Lung (tissue), 11 donors: ENCODE results near the gene KRABD2.

Source experiments
- ATAC-seq: fragments of 200-7000 bp; cut with Tn5 transposase; one replicate; pipeline ENCODE4 v1.9.1; 2020; ENCODE audit warnings: moderate number of reproducible peaks; ENCODE audit not compliant: insufficient read depth, low FRiP score
- DNase-seq, 3 donors: peaks; one replicate each; pipeline ENCODE4 v3.0.0-alpha.2; 2013 to 2017
- H3K27ac ChIP-seq, 2 donors: one replicate each; pipeline ENCODE4 v1.5.1; 2013; ENCODE audit warnings: mild to moderate bottlenecking in 2 of 2, moderate library complexity in 2 of 2, control low read depth in 1 of 2, inconsistent platforms in 1 of 2, low read depth in 1 of 2, low read length in 1 of 2
- H3K27me3 ChIP-seq, 3 donors: one replicate each; pipeline ENCODE4 v1.5.1; 2013; ENCODE audit warnings: low read length in 2 of 3; ENCODE audit not compliant: control insufficient read depth in 3 of 3, insufficient read depth in 3 of 3
- H3K36me3 ChIP-seq, 4 donors: one replicate each; pipeline ENCODE4 v1.5.1; 2013; ENCODE audit warnings: low read length in 4 of 4, mild to moderate bottlenecking in 1 of 4, moderate library complexity in 1 of 4; ENCODE audit not compliant: control insufficient read depth in 4 of 4, insufficient read depth in 4 of 4
- H3K4me1 ChIP-seq, 5 donors: one replicate each; pipeline ENCODE4 v1.5.1; 2013; ENCODE audit warnings: low read length in 5 of 5, mild to moderate bottlenecking in 2 of 5, moderate library complexity in 1 of 5; ENCODE audit not compliant: control insufficient read depth in 5 of 5, insufficient read depth in 5 of 5
- H3K4me3 ChIP-seq: one replicate; pipeline ENCODE4 v1.5.1; 2013; ENCODE audit warnings: mild to moderate bottlenecking, control low read depth, moderate library complexity
- H3K9ac ChIP-seq, 2 donors: one replicate each; pipeline ENCODE4 v1.5.1; 2013; ENCODE audit warnings: low read length in 2 of 2, control low read depth in 1 of 2; ENCODE audit not compliant: insufficient read depth in 1 of 2
- H3K9me3 ChIP-seq, 4 donors: one replicate each; pipeline ENCODE4 v1.5.1; 2013; ENCODE audit warnings: low read length in 3 of 4, mild to moderate bottlenecking in 1 of 4, moderate library complexity in 1 of 4; ENCODE audit not compliant: control insufficient read depth in 4 of 4, insufficient read depth in 3 of 4
- CTCF ChIP-seq: IDR thresholded peaks from 2 replicates; pipeline ENCODE4 v1.5.1; 2012; ENCODE audit warnings: mild to moderate bottlenecking; ENCODE audit errors: control extremely low read depth, extremely low read depth
- WGBS, 2 donors: extraction: QIAGEN DNeasy Blood & Tissue Kit; methylation state at CpG; one replicate each; pipeline ENCODE4 v1.1.7; 2013; 5-methylcytosine and 5-hydroxymethylcytosine counted together
- donor health status: control.
- donor health status: control.
- donor health status: Bipolar disorder and iron deficiency.
- donor health status: healthy.
- donor health status: DM: yes; HTN: yes; CAD: no.

KRABD2 gene

GRCh38 chr17:8419305-8419704 lies 42.8 kb upstream of the KRABD2 start:
- 43% methylated on average over 1 of the region's 1 CpG for WGBS, 2 donors
- Histone ChIP-seq H3K9ac (no peak overlapping the region), H3K4me1 (peaks cover 0 to 13% (median 7%) of the 10 kb centered on the region in 5 donors), H3K4me3 (no peak overlapping the region), H3K27ac (no peak overlapping the region), H3K9me3 (no peaks in the 10 kb centered on the region), H3K27me3 (peaks cover 0 to 12% (median 0%) of the 10 kb centered on the region in 3 donors), H3K36me3 (no peaks in the 10 kb centered on the region)
- no peak for TF ChIP-seq CTCF
- DNase-seq = no peak
- no peak for ATAC-seq

- DNase-seq (no peak), ATAC-seq (no peak)
- Histone ChIP-seq H3K4me1 (peaks cover 0 to 13% (median 7%) of the 10 kb centered on the region in 5 donors), H3K27ac (no peak overlapping the region), H3K27me3 (peaks cover 0 to 12% (median 0%) of the 10 kb centered on the region in 3 donors), H3K9ac (no peak overlapping the region), H3K9me3 (no peaks in the 10 kb centered on the region), H3K36me3 (no peaks in the 10 kb centered on the region), H3K4me3 (no peak overlapping the region)
- TF ChIP-seq CTCF = no peak
- 54 to 73% methylated on average over 1 of the region's 1 CpG for WGBS, 2 donors
These were observed 42.0 kb upstream of the KRABD2 start for GRCh38 chr17:8418471-8418870.

GRCh38 chr17:8417806-8418205 lies 41.3 kb upstream of the KRABD2 start:
- no peak for ATAC-seq
- DNase-seq = no peak
- Histone ChIP-seq H3K4me3 (no peak overlapping the region), H3K27ac (no peak overlapping the region), H3K36me3 (no peaks in the 10 kb centered on the region), H3K9me3 (no peaks in the 10 kb centered on the region), H3K27me3 (peaks cover 0 to 12% (median 0%) of the 10 kb centered on the region in 3 donors), H3K4me1 (peaks cover 0 to 13% (median 7%) of the 10 kb centered on the region in 5 donors), H3K9ac (no peak overlapping the region)
- TF ChIP-seq CTCF = no peak
- 50 to 70% methylated on average over 4 of the region's 4 CpGs for WGBS, 2 donors

GRCh38 chr17:8413938-8414337 lies 37.4 kb upstream of the KRABD2 start:
- no peak for TF ChIP-seq CTCF
- Histone ChIP-seq H3K36me3 (no peaks in the 10 kb centered on the region), H3K9me3 (no peaks in the 10 kb centered on the region), H3K27ac (no peak overlapping the region), H3K27me3 (peaks cover 0 to 9% (median 0%) of the 10 kb centered on the region in 3 donors), H3K4me1 (peaks cover 0 to 3% (median 0%) of the 10 kb centered on the region in 5 donors), H3K9ac (no peak overlapping the region), H3K4me3 (no peak overlapping the region)
- ATAC-seq (no peak), DNase-seq (no peak)
